GM12878 (cell line): ENCODE results near the gene URB1. TPM values are rescaled to one million over a fixed set of nuclear protein-coding genes. Genes with fewer than 3 reads are reported as not detected.

Source experiments
- polyA plus RNA-seq, 11 experiments: library from polyadenylated mRNA; depleted of rRNA in 4 of 11; unstranded in 6 of 11; stranded (reverse) in 5 of 11; fragments of >200 nt; fragmentation: Nextera tagmentation in 4 of 11; fragmentation: Illumina TruSeq in 1 of 11; extraction: Ambion mirVana in 4 of 11; extraction: Trizol in 1 of 11; gene quantifications; 1 replicate in 1 of 11; 2 replicates in 10 of 11; pipeline versions ENCODE4 v1.2.1 to v1.2.3, GENCODE V29; 2011 to 2016; ENCODE audit warnings: inconsistent platforms in 2 of 11, missing spikeins in 2 of 11, low read depth in 1 of 11
- total RNA-seq, 4 experiments: library from RNA; depleted of rRNA in 3 of 4; stranded (reverse); fragments of >200 nt in 3 of 4; fragmentation: Illumina TruSeq in 1 of 4; extraction: Trizol in 1 of 4; gene quantifications; 2 replicates each; pipeline versions ENCODE4 v1.2.1 to v1.2.3, GENCODE V29; 2013 to 2021
- TF ChIP-seq, protein P1 (sequence below): fragments of 450-650 bp; IDR thresholded peaks from 2 replicates; pipeline ENCODE4 v1.6.1; 2017; ENCODE audit warnings: mild to moderate bottlenecking, moderate library complexity
- TF ChIP-seq, protein P2 (sequence below): IDR thresholded peaks from 2 replicates; pipeline ENCODE4 v1.6.1; 2012; ENCODE audit warnings: improper control_type of control experiment, low read depth, low read length; ENCODE audit not compliant: insufficient replicate concordance

URB1 gene
- total and polyA plus RNA-seq, 10 of the 15 experiments (the other 5 are each of a cell fraction or from before 2014, with no cell fraction given): 0.56 to 23.2 (median 8.9) TPM

DNA sequence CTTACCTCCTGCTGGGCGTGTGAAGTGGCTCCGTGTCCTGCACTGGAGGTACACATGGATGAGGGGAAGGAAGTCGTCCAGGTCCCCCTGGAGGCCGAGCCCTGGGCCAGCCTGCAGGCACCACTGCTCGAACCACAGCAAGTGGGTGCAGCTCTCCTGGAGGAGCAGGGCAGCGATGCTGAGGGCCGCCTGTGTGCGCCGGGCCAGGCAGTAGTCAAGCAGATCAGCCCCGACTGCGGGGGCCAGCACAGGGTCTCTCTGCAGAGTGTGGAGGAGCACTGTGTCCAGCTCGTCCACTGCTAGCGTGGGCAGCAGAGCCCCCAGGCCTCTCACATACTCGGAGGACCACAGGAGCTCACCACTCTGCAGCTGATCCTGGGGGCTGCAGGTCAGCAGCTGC lies 45.9 kb downstream of the URB1 start (continued):
- TF ChIP-seq, protein P1, sequence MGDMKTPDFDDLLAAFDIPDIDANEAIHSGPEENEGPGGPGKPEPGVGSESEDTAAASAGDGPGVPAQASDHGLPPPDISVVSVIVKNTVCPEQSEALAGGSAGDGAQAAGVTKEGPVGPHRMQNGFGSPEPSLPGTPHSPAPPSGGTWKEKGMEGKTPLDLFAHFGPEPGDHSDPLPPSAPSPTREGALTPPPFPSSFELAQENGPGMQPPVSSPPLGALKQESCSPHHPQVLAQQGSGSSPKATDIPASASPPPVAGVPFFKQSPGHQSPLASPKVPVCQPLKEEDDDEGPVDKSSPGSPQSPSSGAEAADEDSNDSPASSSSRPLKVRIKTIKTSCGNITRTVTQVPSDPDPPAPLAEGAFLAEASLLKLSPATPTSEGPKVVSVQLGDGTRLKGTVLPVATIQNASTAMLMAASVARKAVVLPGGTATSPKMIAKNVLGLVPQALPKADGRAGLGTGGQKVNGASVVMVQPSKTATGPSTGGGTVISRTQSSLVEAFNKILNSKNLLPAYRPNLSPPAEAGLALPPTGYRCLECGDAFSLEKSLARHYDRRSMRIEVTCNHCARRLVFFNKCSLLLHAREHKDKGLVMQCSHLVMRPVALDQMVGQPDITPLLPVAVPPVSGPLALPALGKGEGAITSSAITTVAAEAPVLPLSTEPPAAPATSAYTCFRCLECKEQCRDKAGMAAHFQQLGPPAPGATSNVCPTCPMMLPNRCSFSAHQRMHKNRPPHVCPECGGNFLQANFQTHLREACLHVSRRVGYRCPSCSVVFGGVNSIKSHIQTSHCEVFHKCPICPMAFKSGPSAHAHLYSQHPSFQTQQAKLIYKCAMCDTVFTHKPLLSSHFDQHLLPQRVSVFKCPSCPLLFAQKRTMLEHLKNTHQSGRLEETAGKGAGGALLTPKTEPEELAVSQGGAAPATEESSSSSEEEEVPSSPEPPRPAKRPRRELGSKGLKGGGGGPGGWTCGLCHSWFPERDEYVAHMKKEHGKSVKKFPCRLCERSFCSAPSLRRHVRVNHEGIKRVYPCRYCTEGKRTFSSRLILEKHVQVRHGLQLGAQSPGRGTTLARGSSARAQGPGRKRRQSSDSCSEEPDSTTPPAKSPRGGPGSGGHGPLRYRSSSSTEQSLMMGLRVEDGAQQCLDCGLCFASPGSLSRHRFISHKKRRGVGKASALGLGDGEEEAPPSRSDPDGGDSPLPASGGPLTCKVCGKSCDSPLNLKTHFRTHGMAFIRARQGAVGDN: no peak
- TF ChIP-seq, protein P2, sequence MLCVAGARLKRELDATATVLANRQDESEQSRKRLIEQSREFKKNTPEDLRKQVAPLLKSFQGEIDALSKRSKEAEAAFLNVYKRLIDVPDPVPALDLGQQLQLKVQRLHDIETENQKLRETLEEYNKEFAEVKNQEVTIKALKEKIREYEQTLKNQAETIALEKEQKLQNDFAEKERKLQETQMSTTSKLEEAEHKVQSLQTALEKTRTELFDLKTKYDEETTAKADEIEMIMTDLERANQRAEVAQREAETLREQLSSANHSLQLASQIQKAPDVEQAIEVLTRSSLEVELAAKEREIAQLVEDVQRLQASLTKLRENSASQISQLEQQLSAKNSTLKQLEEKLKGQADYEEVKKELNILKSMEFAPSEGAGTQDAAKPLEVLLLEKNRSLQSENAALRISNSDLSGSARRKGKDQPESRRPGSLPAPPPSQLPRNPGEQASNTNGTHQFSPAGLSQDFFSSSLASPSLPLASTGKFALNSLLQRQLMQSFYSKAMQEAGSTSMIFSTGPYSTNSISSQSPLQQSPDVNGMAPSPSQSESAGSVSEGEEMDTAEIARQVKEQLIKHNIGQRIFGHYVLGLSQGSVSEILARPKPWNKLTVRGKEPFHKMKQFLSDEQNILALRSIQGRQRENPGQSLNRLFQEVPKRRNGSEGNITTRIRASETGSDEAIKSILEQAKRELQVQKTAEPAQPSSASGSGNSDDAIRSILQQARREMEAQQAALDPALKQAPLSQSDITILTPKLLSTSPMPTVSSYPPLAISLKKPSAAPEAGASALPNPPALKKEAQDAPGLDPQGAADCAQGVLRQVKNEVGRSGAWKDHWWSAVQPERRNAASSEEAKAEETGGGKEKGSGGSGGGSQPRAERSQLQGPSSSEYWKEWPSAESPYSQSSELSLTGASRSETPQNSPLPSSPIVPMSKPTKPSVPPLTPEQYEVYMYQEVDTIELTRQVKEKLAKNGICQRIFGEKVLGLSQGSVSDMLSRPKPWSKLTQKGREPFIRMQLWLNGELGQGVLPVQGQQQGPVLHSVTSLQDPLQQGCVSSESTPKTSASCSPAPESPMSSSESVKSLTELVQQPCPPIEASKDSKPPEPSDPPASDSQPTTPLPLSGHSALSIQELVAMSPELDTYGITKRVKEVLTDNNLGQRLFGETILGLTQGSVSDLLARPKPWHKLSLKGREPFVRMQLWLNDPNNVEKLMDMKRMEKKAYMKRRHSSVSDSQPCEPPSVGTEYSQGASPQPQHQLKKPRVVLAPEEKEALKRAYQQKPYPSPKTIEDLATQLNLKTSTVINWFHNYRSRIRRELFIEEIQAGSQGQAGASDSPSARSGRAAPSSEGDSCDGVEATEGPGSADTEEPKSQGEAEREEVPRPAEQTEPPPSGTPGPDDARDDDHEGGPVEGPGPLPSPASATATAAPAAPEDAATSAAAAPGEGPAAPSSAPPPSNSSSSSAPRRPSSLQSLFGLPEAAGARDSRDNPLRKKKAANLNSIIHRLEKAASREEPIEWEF: no peak
